DND-41 (cell line): ENCODE measurements around the gene INAFM2.

Experiments
- ATAC-seq: fragments of 200-7000 bp; cut with Tn5 transposase; 3 replicates; pipeline ENCODE4 v1.9.1; 2021; ENCODE audit warnings: low read depth; ENCODE audit not compliant: insufficient read depth
- DNase-seq: peaks from one replicate; pipeline ENCODE4 v3.0.0-alpha.2; 2020
- H2AFZ ChIP-seq: 2 replicates; pipeline ENCODE4 v1.6.0; 2012; ENCODE audit warnings: low read depth, low read length
- H3K27ac ChIP-seq: 2 replicates; pipeline ENCODE4 v1.5.1; 2012; ENCODE audit warnings: low read length, inconsistent platforms
- H3K27me3 ChIP-seq: fragments of 200-600 bp; sonication (generic); 2 replicates; pipeline ENCODE4 v1.6.0; 2012; ENCODE audit warnings: low read length, mild to moderate bottlenecking, inconsistent platforms; ENCODE audit not compliant: insufficient read depth, poor library complexity
- H3K36me3 ChIP-seq: 2 replicates; pipeline ENCODE4 v1.5.1; 2012; ENCODE audit warnings: low read length, inconsistent platforms; ENCODE audit not compliant: insufficient read depth
- H3K4me1 ChIP-seq: 2 replicates; pipeline ENCODE4 v1.5.1; 2012; ENCODE audit warnings: mild to moderate bottlenecking, low read length; ENCODE audit not compliant: insufficient read depth
- H3K4me2 ChIP-seq: 2 replicates; pipeline ENCODE4 v1.6.0; 2012; ENCODE audit warnings: mild to moderate bottlenecking, moderate library complexity, low read length, inconsistent platforms; ENCODE audit not compliant: insufficient read depth
- H3K4me3 ChIP-seq, 2 experiments: fragments of 200-600 bp in 1 of 2; shearing (Covaris generic) in 1 of 2; 2 replicates each; pipeline ENCODE4 v1.5.1; 2012 to 2016; ENCODE audit warnings: inconsistent platforms in 2 of 2, low read length in 2 of 2, mild to moderate bottlenecking in 2 of 2, low read depth in 1 of 2, moderate library complexity in 1 of 2
- H3K79me2 ChIP-seq: 2 replicates; pipeline ENCODE4 v1.6.0; 2012; ENCODE audit warnings: low read length, inconsistent platforms; ENCODE audit not compliant: insufficient read depth
- H3K9ac ChIP-seq: 2 replicates; pipeline ENCODE4 v1.6.0; 2012; ENCODE audit warnings: low read depth, mild to moderate bottlenecking, inconsistent platforms, low read length, moderate library complexity
- H3K9me3 ChIP-seq: 2 replicates; pipeline ENCODE4 v1.5.1; 2012; ENCODE audit warnings: low read length, moderate library complexity, mild to moderate bottlenecking, inconsistent platforms; ENCODE audit not compliant: insufficient read depth, severe bottlenecking
- H4K20me1 ChIP-seq: 2 replicates; pipeline ENCODE4 v1.6.0; 2012; ENCODE audit warnings: low read length; ENCODE audit not compliant: insufficient read depth
- EZH2 ChIP-seq: IDR thresholded peaks from 3 replicates; pipeline ENCODE4 v1.6.1; 2012; ENCODE audit warnings: borderline replicate concordance, low read depth, mild to moderate bottlenecking, moderate library complexity, low read length, inconsistent platforms; ENCODE audit not compliant: severe bottlenecking
- TF ChIP-seq, protein P1 (sequence below): IDR thresholded peaks from 2 replicates; pipeline ENCODE4 v1.5.1; 2012; ENCODE audit warnings: borderline replicate concordance, low read length, moderate library complexity, mild to moderate bottlenecking; ENCODE audit not compliant: poor library complexity, severe bottlenecking; ENCODE audit errors: extremely low read depth

Gene INAFM2

GRCh38 chr15:40275954-40276353 lies 47.5 kb upstream of the INAFM2 start:
- Histone ChIP-seq H3K27me3 (peaks cover 11% of the 10 kb centered on the region), H3K4me2 (no peak overlapping the region)
- ATAC-seq = no peak

DNA sequence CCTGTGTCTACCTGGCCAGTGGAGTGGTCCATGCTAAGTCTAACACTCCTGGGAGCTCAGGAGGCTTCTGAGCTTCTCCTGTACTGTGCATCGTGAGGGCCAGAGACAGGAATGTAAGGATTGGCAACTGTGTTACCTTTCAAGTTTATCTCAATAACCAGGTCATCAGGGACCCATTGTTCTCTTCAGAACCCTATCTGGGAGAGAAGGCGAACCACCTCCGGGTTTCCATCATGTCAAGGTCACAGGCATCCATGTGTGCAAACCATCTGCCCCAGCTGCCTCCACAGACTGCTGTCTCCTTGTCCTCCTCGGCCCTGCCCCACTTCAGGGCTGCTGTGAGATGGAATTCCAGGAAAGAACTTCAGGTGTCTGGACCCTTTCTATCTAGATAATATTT lies 46.6 kb upstream of the INAFM2 start:
- no peak for ATAC-seq
- H3K9ac ChIP-seq = no peak overlapping the region

More at GRCh38 chr15:40275954-40276353, 47.5 kb upstream of the INAFM2 start:
- H3K9ac ChIP-seq = no peak overlapping the region
- H2AFZ ChIP-seq = no peak overlapping the region
- H4K20me1 ChIP-seq = no peaks in the 10 kb centered on the region
- H3K79me2 ChIP-seq = no peaks in the 10 kb centered on the region
- no peak overlapping the region for H3K4me3 ChIP-seq
- no peaks in the 10 kb centered on the region for H3K9me3 ChIP-seq
- DNase-seq = no peak
- no peak overlapping the region for H3K27ac ChIP-seq
- H3K36me3 ChIP-seq = no peaks in the 10 kb centered on the region
- peaks cover 17% of the 10 kb centered on the region for H3K4me1 ChIP-seq
- no peak for TF ChIP-seq EZH2
- TF ChIP-seq, protein P1, sequence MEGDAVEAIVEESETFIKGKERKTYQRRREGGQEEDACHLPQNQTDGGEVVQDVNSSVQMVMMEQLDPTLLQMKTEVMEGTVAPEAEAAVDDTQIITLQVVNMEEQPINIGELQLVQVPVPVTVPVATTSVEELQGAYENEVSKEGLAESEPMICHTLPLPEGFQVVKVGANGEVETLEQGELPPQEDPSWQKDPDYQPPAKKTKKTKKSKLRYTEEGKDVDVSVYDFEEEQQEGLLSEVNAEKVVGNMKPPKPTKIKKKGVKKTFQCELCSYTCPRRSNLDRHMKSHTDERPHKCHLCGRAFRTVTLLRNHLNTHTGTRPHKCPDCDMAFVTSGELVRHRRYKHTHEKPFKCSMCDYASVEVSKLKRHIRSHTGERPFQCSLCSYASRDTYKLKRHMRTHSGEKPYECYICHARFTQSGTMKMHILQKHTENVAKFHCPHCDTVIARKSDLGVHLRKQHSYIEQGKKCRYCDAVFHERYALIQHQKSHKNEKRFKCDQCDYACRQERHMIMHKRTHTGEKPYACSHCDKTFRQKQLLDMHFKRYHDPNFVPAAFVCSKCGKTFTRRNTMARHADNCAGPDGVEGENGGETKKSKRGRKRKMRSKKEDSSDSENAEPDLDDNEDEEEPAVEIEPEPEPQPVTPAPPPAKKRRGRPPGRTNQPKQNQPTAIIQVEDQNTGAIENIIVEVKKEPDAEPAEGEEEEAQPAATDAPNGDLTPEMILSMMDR = no peak

DNA sequence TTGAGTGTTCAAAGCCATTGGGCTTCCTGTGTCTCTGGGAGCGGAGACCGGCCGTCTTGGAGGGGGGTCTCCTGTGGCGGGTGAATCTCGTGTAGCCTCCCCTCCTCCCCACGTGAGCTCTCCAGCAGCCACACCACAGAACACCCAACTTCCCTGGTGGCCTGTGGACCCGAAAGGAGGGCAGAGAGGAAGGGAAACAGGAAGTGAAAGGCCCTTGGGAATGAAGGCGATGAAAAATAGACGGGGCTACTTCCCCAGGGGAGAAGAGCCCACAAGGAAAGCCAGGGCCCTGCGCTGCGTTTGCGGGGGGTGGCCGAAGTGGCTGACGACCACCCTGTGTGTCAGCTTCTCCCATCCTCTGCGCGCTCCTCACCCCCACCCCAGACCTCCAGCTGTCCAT lies 46.0 kb upstream of the INAFM2 start:
- ATAC-seq (no peak), DNase-seq (peak; percentile 22)
- no peak overlapping the region for H2AFZ ChIP-seq
- no peak overlapping the region for H3K4me3 ChIP-seq
- no peak overlapping the region for H3K9ac ChIP-seq
- no peaks in the 10 kb centered on the region for H3K36me3 ChIP-seq
- TF ChIP-seq, protein P1 = no peak
- TF ChIP-seq EZH2 = no peak
- H3K79me2 ChIP-seq = no peaks in the 10 kb centered on the region
- no peak overlapping the region for H3K4me2 ChIP-seq
- peaks cover 11% of the 10 kb centered on the region for H3K27me3 ChIP-seq
- no peak overlapping the region for H3K27ac ChIP-seq
- H3K4me1 ChIP-seq = peaks cover 17% of the 10 kb centered on the region
- no peaks in the 10 kb centered on the region for H3K9me3 ChIP-seq
- no peaks in the 10 kb centered on the region for H4K20me1 ChIP-seq

More for the DNA sequence above, 46.6 kb upstream of the INAFM2 start:
- no peak overlapping the region for H3K4me3 ChIP-seq
- H3K4me2 ChIP-seq = no peak overlapping the region
- TF ChIP-seq, protein P1 = no peak
- no peak for TF ChIP-seq EZH2
- H3K9me3 ChIP-seq = no peaks in the 10 kb centered on the region
- no peaks in the 10 kb centered on the region for H3K79me2 ChIP-seq
- peaks cover 17% of the 10 kb centered on the region for H3K4me1 ChIP-seq
- no peak for DNase-seq
- H3K27me3 ChIP-seq = peaks cover 11% of the 10 kb centered on the region
- H3K36me3 ChIP-seq = no peaks in the 10 kb centered on the region
- H4K20me1 ChIP-seq = no peaks in the 10 kb centered on the region
- no peak overlapping the region for H3K27ac ChIP-seq
- H2AFZ ChIP-seq = no peak overlapping the region

DNA sequence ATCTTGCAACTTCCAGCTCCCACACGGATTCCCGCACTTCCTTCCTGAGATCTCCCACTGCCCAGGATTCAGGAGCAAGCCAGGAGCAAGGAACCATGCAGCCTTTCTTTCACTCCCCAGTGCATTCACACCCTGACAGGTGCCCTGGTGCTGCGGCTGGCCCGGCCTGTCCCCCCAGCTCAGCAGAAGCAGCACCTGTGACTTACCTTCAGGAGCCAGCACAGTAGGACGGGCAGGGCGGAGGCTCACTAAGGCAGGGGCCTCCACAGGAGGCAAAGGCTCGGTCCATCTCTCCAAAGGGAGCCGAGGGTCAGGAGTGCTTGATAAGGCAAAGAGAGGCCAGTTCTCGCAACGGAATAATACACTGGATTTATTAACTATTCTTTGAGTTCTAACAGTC lies 45.5 kb upstream of the INAFM2 start:
- no peaks in the 10 kb centered on the region for H4K20me1 ChIP-seq
- H3K9me3 ChIP-seq = no peaks in the 10 kb centered on the region
- H3K36me3 ChIP-seq = no peaks in the 10 kb centered on the region
- peaks cover 11% of the 10 kb centered on the region for H3K27me3 ChIP-seq
- no peak for TF ChIP-seq EZH2
- TF ChIP-seq, protein P1 = no peak
- H3K9ac ChIP-seq = no peak overlapping the region
- H3K79me2 ChIP-seq = no peaks in the 10 kb centered on the region
- DNase-seq (no peak), ATAC-seq (no peak)
- no peak overlapping the region for H2AFZ ChIP-seq
- peaks cover 17% of the 10 kb centered on the region for H3K4me1 ChIP-seq
- H3K4me3 ChIP-seq = no peak overlapping the region
- no peak overlapping the region for H3K27ac ChIP-seq
- no peak overlapping the region for H3K4me2 ChIP-seq
